HG03575 (cell line): Measurements from ENCODE around the gene NEDD9.

Experiments used
- ATAC-seq: cut with Tn5 transposase; IDR thresholded peaks from one replicate; pipeline ENCODE4 v1.9.1; 2021; ENCODE audit not compliant: unreplicated experiment, insufficient number of reproducible peaks, low FRiP score; ENCODE audit errors: extremely low read depth

Gene NEDD9

GRCh38 chr6:11207199-11207968 lies 25.1 kb downstream of the NEDD9 start:
- ATAC-seq: no peak

- no peak for ATAC-seq
Measured at GRCh38 chr6:11206576-11206975, 25.9 kb downstream of the NEDD9 start.

- ATAC-seq: no peak
Measured at GRCh38 chr6:11204794-11205366, 27.6 kb downstream of the NEDD9 start.

GRCh38 chr6:11204005-11204399 lies 28.5 kb downstream of the NEDD9 start:
- ATAC-seq: no peak

GRCh38 chr6:11203306-11204004 lies 29.0 kb downstream of the NEDD9 start:
- ATAC-seq: no peak

GRCh38 chr6:11202513-11203305 lies 29.8 kb downstream of the NEDD9 start:
- ATAC-seq: no peak

GRCh38 chr6:11201772-11202512 lies 30.5 kb downstream of the NEDD9 start:
- ATAC-seq: no peak

- ATAC-seq: no peak
Measured at GRCh38 chr6:11201015-11201414, 31.5 kb downstream of the NEDD9 start.

GRCh38 chr6:11200356-11200755 lies 32.1 kb downstream of the NEDD9 start:
- ATAC-seq: no peak

GRCh38 chr6:11198663-11199603 lies 33.5 kb downstream of the NEDD9 start:
- no peak for ATAC-seq

- no peak for ATAC-seq
Measured at GRCh38 chr6:11197850-11198249, 34.6 kb downstream of the NEDD9 start.

GRCh38 chr6:11197175-11197536 lies 35.3 kb downstream of the NEDD9 start:
- ATAC-seq: no peak

GRCh38 chr6:11196511-11197174 lies 35.8 kb downstream of the NEDD9 start:
- ATAC-seq: no peak

GRCh38 chr6:11194356-11195218 lies 37.9 kb downstream of the NEDD9 start:
- no peak for ATAC-seq

GRCh38 chr6:11193434-11193833 lies 39.0 kb downstream of the NEDD9 start:
- ATAC-seq: no peak

GRCh38 chr6:11192167-11192566 lies 40.3 kb downstream of the NEDD9 start:
- ATAC-seq: no peak
